ENCODE results near the gene CLCN7. TPM values are rescaled to one million over a fixed set of nuclear protein-coding genes. Genes with fewer than 3 reads are reported as not detected.

Gene CLCN7
- polyA plus RNA-seq, 6 donors from 2014 or later, result 48.6 to 92.2 (median 61.4) TPM

GRCh38 chr16:1438229-1439057 is 36.4 kb downstream of the CLCN7 start:
- Mint-ChIP-seq H3K4me3 (no peak overlapping the region), H3K9me3 (no peaks in the 10 kb centered on the region), H3K27ac (peak overlapping the region in 1 of 6 donors; percentile 79), H3K4me1 (peaks cover 0 to 5% (median 3%) of the 10 kb centered on the region in 3 donors), H3K27me3 (no peaks in the 10 kb centered on the region), H3K36me3 (no peaks in the 10 kb centered on the region)
- no peak for DNase-seq
- ATAC-seq (ENCODE audit: low read depth in 2 of 2), result no peak

DNA sequence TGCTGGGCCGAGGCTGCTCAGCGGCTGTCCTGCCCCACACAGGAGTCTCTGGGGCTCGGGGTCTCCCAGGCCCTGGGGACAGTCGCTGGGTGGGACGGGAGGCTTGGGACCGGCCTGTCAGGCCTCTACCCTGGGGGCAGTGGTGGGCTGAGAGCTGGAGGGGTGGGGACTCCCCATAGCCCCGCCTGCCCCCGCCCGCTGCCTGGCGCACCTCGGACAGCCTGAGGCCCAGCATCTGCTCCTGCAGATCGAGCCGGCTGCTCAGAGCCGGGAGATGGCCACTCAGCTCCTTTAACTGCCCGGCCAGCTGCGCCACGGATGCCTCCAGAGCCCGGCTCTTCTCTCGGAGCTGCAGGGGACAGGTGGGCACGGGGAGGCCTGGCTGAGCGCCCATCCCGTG is 37.2 kb downstream of the CLCN7 start:
- ATAC-seq (ENCODE audit: low read depth in 2 of 2) (no peak), DNase-seq (no peak)
- peaks cover 0 to 5% (median 3%) of the 10 kb centered on the region in 3 donors for H3K4me1 Mint-ChIP-seq
- H3K27me3 Mint-ChIP-seq, result no peaks in the 10 kb centered on the region
- no peaks in the 10 kb centered on the region for H3K9me3 Mint-ChIP-seq
- no peak overlapping the region for H3K27ac Mint-ChIP-seq
- no peak overlapping the region for H3K4me3 Mint-ChIP-seq
- no peaks in the 10 kb centered on the region for H3K36me3 Mint-ChIP-seq

DNA sequence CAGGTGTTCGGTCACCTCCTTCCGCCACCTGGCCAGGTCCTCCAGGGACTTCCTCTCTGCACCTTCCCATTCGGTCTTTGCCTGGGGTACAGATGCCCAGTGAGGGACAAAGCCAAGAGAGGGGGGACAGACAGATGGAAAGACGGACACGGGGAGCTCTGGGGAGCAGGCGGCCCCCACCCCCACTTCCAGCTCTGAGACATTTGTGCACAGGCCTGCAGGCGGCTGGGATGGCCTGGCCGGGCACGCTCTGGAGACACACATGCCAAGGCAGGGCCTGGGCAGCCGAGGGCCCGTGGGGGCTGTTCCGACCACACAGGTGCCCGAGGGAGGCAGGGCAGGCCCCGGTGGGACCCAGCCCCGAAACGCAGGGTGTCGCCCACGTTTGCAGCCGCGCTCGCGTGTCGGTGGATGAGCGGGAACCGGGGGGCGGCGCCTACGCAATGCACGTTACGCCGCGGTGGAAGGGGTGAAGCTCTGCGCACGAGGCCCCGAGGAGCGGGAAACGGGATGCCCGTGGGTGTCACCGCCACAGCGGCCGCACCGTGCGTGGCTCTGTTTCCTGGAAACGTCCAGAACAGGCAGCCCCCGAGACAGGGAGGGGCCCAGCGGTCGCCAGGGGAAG is 38.0 kb downstream of the CLCN7 start:
- H3K4me1 Mint-ChIP-seq, result peaks cover 5 to 9% (median 9%) of the 10 kb centered on the region in 3 donors
- no peaks in the 10 kb centered on the region for H3K36me3 Mint-ChIP-seq
- H3K27me3 Mint-ChIP-seq, result no peaks in the 10 kb centered on the region
- H3K9me3 Mint-ChIP-seq, result no peaks in the 10 kb centered on the region
- no peak overlapping the region for H3K27ac Mint-ChIP-seq
- DNase-seq (no peak), ATAC-seq (ENCODE audit: low read depth in 2 of 2) (no peak)
- no peak overlapping the region for H3K4me3 Mint-ChIP-seq

DNA sequence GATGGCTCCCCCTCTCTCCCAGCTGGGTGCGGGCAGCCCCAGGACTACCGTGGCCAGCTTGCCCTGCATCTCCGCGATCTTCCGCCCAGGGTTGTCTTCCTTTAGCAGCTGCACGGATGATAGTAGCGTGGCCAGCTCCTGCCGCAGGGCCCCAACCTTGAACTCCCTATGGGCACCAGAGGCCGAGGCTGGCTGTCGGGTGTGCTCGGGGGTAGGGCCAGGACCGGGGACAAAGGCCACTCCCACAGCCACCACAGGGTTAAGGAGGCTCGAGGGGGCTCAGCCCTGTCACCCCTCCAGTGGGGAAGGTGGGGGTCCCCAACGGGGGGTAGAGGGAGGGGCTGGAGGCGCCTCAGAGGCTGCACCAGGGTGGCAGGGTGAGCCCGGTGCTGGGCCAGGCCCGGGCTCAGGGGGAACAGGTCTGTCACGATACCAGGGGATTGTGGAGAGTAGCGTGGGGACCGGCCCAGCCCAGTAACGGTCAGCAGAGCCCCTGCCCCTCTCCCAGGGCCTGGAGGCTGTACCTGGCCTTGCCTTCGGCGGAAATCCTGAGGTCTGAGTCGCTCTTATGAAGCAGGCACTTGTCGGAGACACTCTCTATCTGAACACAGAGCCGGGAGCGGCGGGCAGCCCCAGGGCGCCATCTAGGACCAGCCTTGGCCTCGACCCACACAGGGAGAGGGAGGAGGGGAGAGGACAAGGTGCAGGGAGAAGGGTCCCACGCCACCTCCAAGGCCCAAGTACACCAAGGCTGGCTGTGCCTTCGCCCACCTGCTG is 38.7 kb downstream of the CLCN7 start:
- no peaks in the 10 kb centered on the region for H3K27me3 Mint-ChIP-seq
- H3K36me3 Mint-ChIP-seq, result no peaks in the 10 kb centered on the region
- H3K27ac Mint-ChIP-seq, result no peak overlapping the region
- H3K4me1 Mint-ChIP-seq, result peaks cover 6 to 11% (median 9%) of the 10 kb centered on the region in 3 donors
- no peak for DNase-seq
- H3K4me3 Mint-ChIP-seq, result no peak overlapping the region
- ATAC-seq (ENCODE audit: low read depth in 2 of 2), result no peak
- H3K9me3 Mint-ChIP-seq, result no peaks in the 10 kb centered on the region

GRCh38 chr16:1434644-1435592 is 39.9 kb downstream of the CLCN7 start:
- no peaks in the 10 kb centered on the region for H3K9me3 Mint-ChIP-seq
- ATAC-seq (ENCODE audit: low read depth in 2 of 2) (no peak), DNase-seq (no peak)
- peaks cover 6 to 7% (median 6%) of the 10 kb centered on the region in 3 donors for H3K4me1 Mint-ChIP-seq
- H3K36me3 Mint-ChIP-seq, result no peaks in the 10 kb centered on the region
- no peak overlapping the region for H3K4me3 Mint-ChIP-seq
- peak overlapping the region in 1 of 6 donors; percentile 72 for H3K27ac Mint-ChIP-seq
- H3K27me3 Mint-ChIP-seq, result no peaks in the 10 kb centered on the region

- ATAC-seq (ENCODE audit: low read depth in 2 of 2) (no peak), DNase-seq (no peak)
- Mint-ChIP-seq H3K4me3 (no peak overlapping the region), H3K27me3 (no peaks in the 10 kb centered on the region), H3K9me3 (no peaks in the 10 kb centered on the region), H3K4me1 (peaks cover 6 to 10% (median 10%) of the 10 kb centered on the region in 3 donors), H3K27ac (no peak overlapping the region), H3K36me3 (no peaks in the 10 kb centered on the region)
These were observed 41.1 kb downstream of the CLCN7 start for GRCh38 chr16:1433756-1434155.

DNA sequence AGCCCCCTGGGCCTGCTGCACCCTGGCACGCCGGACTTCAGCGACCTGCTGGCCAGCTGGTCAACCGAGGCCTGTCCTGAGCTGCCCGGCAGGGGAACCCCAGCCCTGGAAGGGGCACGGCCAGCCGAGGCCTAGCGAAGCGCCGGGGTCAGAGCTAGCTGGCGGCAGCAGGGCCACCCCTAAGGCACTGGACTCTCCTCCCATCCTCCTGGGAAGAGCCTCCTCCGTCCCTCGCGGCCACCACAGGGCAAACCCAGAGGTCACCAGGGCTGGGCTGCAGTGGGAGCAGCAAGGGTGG is 41.6 kb downstream of the CLCN7 start:
- Mint-ChIP-seq H3K4me3 (no peak overlapping the region), H3K4me1 (peaks cover 6 to 10% (median 10%) of the 10 kb centered on the region in 3 donors), H3K27me3 (no peaks in the 10 kb centered on the region), H3K36me3 (no peaks in the 10 kb centered on the region), H3K27ac (no peak overlapping the region), H3K9me3 (no peaks in the 10 kb centered on the region)
- DNase-seq, result no peak
- ATAC-seq (ENCODE audit: low read depth in 2 of 2), result no peak

DNA sequence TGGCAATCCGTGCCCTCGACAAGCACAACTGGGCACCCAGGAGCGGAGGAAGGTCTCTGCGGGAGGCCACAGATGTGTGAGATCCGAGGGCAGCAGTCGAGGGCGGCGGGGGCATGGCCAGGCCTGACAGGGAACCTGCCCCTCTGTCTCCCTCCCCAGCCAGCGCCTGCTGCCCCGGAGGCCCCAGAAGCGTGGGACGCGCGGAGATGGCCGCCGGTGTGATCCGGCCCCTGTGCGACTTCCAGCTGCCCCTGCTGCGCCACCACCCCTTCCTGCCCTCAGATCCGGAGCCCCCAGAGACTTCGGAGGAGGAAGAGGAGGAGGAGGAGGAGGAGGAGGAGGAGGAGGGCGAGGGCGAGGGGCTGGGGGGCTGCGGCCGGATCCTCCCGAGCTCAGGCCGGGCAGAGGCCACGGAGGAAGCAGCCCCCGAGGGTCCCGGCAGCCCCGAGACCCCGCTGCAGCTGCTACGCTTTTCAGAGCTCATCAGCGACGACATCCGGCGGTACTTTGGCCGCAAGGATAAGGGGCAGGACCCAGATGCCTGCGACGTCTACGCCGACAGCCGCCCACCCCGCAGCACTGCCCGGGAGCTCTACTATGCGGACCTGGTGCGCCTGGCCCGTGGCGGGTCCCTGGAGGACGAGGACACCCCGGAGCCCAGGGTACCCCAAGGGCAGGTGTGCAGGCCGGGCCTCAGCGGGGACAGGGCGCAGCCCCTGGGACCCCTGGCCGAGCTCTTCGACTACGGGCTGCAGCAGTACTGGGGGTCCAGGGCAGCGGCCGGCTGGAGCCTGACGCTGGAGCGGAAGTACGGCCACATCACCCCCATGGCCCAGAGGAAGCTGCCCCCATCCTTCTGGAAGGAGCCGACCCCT is 42.2 kb downstream of the CLCN7 start:
- peak overlapping the region in 7 of 8 donors; percentile 25 to 85 (median 60) for H3K4me3 Mint-ChIP-seq
- H3K9me3 Mint-ChIP-seq, result no peaks in the 10 kb centered on the region
- H3K36me3 Mint-ChIP-seq, result no peaks in the 10 kb centered on the region
- H3K4me1 Mint-ChIP-seq, result peaks cover 6 to 10% (median 10%) of the 10 kb centered on the region in 3 donors
- H3K27me3 Mint-ChIP-seq, result no peaks in the 10 kb centered on the region
- DNase-seq, result no peak
- peak overlapping the region in 1 of 6 donors; percentile 68 for H3K27ac Mint-ChIP-seq
- no peak for ATAC-seq (ENCODE audit: low read depth in 2 of 2)

GRCh38 chr16:1431497-1432270 is 43.1 kb downstream of the CLCN7 start:
- Mint-ChIP-seq H3K4me1 (peaks cover 6 to 10% (median 10%) of the 10 kb centered on the region in 3 donors), H3K27me3 (no peaks in the 10 kb centered on the region), H3K4me3 (peak overlapping the region; percentile 4 to 85 (median 57)), H3K9me3 (no peaks in the 10 kb centered on the region), H3K27ac (peak overlapping the region in 3 of 6 donors; percentile 68 to 81 (median 78)), H3K36me3 (no peaks in the 10 kb centered on the region)
- DNase-seq (no peak), ATAC-seq (ENCODE audit: low read depth in 2 of 2) (no peak)

DNA sequence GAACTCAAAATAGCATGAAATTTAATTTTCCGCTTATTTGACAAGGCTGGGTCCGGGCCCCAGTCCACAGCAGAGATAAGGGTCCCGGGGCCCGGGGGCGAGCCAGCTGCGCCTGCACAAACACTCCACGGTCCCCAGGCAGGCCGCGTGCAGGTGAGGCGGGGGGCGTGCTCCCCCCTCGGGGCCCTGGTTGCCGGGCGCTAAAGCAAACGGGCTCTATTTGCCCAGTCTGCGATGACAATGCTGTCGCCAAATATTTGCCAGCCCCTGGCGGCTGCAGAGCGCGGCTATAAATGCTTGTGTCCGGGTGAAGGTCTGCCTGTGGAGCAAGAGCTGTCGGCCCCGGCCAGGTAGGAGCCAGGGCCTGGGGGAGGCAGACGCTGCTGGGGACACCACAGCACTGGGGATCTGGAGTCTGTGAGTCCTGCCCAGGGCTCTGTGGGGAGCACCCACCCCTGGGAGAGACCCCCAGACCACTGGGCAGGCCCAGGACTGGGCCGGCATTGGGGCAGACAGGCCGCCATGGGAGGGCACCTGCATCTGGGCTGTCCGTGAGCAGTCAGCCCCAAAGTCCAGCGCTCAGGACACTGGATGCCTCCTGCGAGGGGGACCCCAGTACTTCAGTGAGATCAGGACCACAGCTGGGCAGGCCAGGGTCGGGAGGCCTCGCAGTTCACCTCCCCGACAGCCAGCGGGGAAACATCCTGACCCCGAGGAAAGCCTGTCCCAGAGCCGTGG is 43.9 kb downstream of the CLCN7 start, which contains the start of gene PERCC1:
Gene PERCC1 (plus strand): TSS at position 320 of the 738 bp plus-strand sequence. CDS start 1,516 bp downstream, outside the sequence.
- DNase-seq, result no peak
- no peaks in the 10 kb centered on the region for H3K27me3 Mint-ChIP-seq
- H3K36me3 Mint-ChIP-seq, result no peaks in the 10 kb centered on the region

GRCh38 chr16:1430214-1430758 is 44.5 kb downstream of the CLCN7 start:
- DNase-seq (no peak), ATAC-seq (ENCODE audit: low read depth in 2 of 2) (no peak)
- Mint-ChIP-seq H3K36me3 (no peaks in the 10 kb centered on the region), H3K27me3 (no peaks in the 10 kb centered on the region), H3K4me3 (peak overlapping the region in 1 of 8 donors; percentile 8), H3K27ac (peak overlapping the region in 1 of 6 donors; percentile 57), H3K9me3 (no peaks in the 10 kb centered on the region), H3K4me1 (peaks cover 6 to 10% (median 10%) of the 10 kb centered on the region in 3 donors)

More for the DNA sequence above, 43.9 kb downstream of the CLCN7 start, which contains the start of gene PERCC1:
- Mint-ChIP-seq H3K4me1 (peaks cover 6 to 10% (median 10%) of the 10 kb centered on the region in 3 donors), H3K9me3 (no peaks in the 10 kb centered on the region), H3K4me3 (peak within 1 kb of the TSS; percentile 4 to 85 (median 57)), H3K27ac (peak within 1 kb of the TSS in 5 of 6 donors; percentile 57 to 95 (median 78))
- ATAC-seq (ENCODE audit: low read depth in 2 of 2), result no peak
